CD8-positive, alpha-beta memory T cell (primary cell): ENCODE data around the gene NEO1. TPM values are rescaled to one million over a fixed set of nuclear protein-coding genes. Genes with fewer than 3 reads are reported as not detected.

Experiments
- CTCF ChIA-PET: fragments of 350-600 bp; sonication (Branson Sonifier 250); formaldehyde crosslinking; loops from one replicate; lab custom pipeline; 2021; ENCODE audit warnings: antibody characterized with exemption; lab: Charles Lee
- POLR2A ChIA-PET: fragments of 350-600 bp; sonication (Branson Sonifier 250); formaldehyde crosslinking; loops from one replicate; lab custom pipeline; 2021; ENCODE audit warnings: antibody characterized with exemption; lab: Charles Lee
- DNase-seq, 5 donors: peaks; one replicate each; pipeline versions ENCODE4 v3.0.0 to v3.0.0-alpha.2; 2020 to 2022; ENCODE audit warnings: mixed read lengths in 1 of 5
- H3K27ac ChIP-seq: one replicate; pipeline ENCODE4 v1.7.0; 2013; ENCODE audit warnings: low read depth, mild to moderate bottlenecking, low read length, moderate library complexity
- H3K27me3 ChIP-seq: 2 replicates; pipeline ENCODE4 v1.7.0; 2013; ENCODE audit warnings: low read length, mild to moderate bottlenecking; ENCODE audit not compliant: insufficient read depth, poor library complexity, severe bottlenecking
- H3K36me3 ChIP-seq: 2 replicates; pipeline ENCODE4 v1.7.0; 2013; ENCODE audit warnings: mild to moderate bottlenecking, low read length, moderate library complexity; ENCODE audit not compliant: insufficient read depth
- H3K4me1 ChIP-seq: 2 replicates; pipeline ENCODE4 v1.7.0; 2013; ENCODE audit warnings: mild to moderate bottlenecking, low read length, moderate library complexity; ENCODE audit not compliant: insufficient read depth
- H3K4me3 ChIP-seq: 2 replicates; pipeline ENCODE4 v1.7.0; 2013; ENCODE audit warnings: mild to moderate bottlenecking, low read length
- H3K9me3 ChIP-seq: 2 replicates; pipeline ENCODE4 v1.7.0; 2013; ENCODE audit warnings: mild to moderate bottlenecking, low read length
- H3K27ac Mint-ChIP-seq, 8 donors: one replicate each; pipeline ENCODE4 v1.8.0; 2020 to 2021; ENCODE audit warnings: mixed read lengths in 8 of 8, mild to moderate bottlenecking in 6 of 8, inconsistent platforms in 3 of 8, moderate library complexity in 3 of 8
- H3K27me3 Mint-ChIP-seq, 2 donors: one replicate each; pipeline ENCODE4 v1.8.0; 2020 to 2021; ENCODE audit warnings: mixed read lengths in 2 of 2, mild to moderate bottlenecking in 1 of 2, moderate library complexity in 1 of 2
- H3K36me3 Mint-ChIP-seq, 3 donors: one replicate each; pipeline ENCODE4 v1.8.0; 2020 to 2021; ENCODE audit warnings: mixed read lengths in 3 of 3, inconsistent platforms in 1 of 3, mild to moderate bottlenecking in 1 of 3
- H3K4me1 Mint-ChIP-seq, 3 donors: one replicate each; pipeline ENCODE4 v1.8.0; 2020 to 2021; ENCODE audit warnings: mixed read lengths in 3 of 3, inconsistent platforms in 1 of 3, mild to moderate bottlenecking in 1 of 3
- H3K4me3 Mint-ChIP-seq, 7 donors: one replicate each; pipeline ENCODE4 v1.8.0; 2020 to 2021; ENCODE audit warnings: mixed read lengths in 7 of 7, mild to moderate bottlenecking in 6 of 7, moderate library complexity in 4 of 7, inconsistent platforms in 2 of 7
- H3K9me3 Mint-ChIP-seq, 5 donors: one replicate each; pipeline ENCODE4 v1.8.0; 2020 to 2022; ENCODE audit warnings: mixed read lengths in 5 of 5, mild to moderate bottlenecking in 3 of 5, moderate library complexity in 2 of 5, inconsistent platforms in 1 of 5
- polyA plus RNA-seq: library from polyadenylated mRNA; unstranded; fragments of 300-500 nt; fragmentation: Illumina TruSeq; gene quantifications from one replicate; pipeline ENCODE4 v1.2.3, GENCODE V29; 2021
- total RNA-seq, 2 experiments: library from RNA; stranded (reverse); gene quantifications; one replicate each; pipeline ENCODE4 v1.2.3, GENCODE V29; 2021

Gene NEO1
- total and polyA plus RNA-seq, 3 experiments from 2014 or later = 3.9 to 9.1 (median 6.5) TPM

DNA sequence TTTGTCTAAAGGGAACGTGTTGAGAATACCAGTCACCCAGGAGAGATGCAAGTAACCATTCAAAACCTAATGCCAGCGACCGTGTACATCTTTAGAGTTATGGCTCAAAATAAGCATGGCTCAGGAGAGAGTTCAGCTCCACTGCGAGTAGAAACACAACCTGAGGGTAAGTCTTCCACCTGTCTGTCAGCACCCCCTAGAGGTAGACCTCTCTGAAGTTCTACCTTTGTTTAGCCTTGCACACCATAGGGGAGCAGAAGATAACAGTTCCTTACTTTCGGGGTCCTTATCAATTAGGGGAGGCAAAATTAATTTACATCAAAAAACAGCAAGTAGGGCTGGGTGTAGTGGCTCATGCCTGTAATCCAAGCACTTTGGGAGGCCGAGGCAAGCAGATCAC is 192.1 kb downstream of the NEO1 start:
- Mint-ChIP-seq H3K9me3 (no peaks in the 10 kb centered on the region), H3K27ac (no peak overlapping the region), H3K36me3 (peaks cover 3 to 14% (median 9%) of the 10 kb centered on the region in 3 donors), H3K4me3 (no peak overlapping the region), H3K4me1 (no peaks in the 10 kb centered on the region), H3K27me3 (peaks cover 3% of the 10 kb centered on the region in 2 donors)
- ChIA-PET POLR2A (no interaction called here), CTCF (no interaction called here)
- H3K4me3 ChIP-seq = no peak overlapping the region
- DNase-seq = no peak
- H3K27me3 ChIP-seq = no peaks in the 10 kb centered on the region
- no peaks in the 10 kb centered on the region for H3K36me3 ChIP-seq
- H3K9me3 ChIP-seq = no peaks in the 10 kb centered on the region
- no peak overlapping the region for H3K27ac ChIP-seq
- no peaks in the 10 kb centered on the region for H3K4me1 ChIP-seq

GRCh38 chr15:73246439-73246838 is 194.2 kb downstream of the NEO1 start:
- ChIA-PET POLR2A (no interaction called here), CTCF (interaction anchor here (1.2 to 3.3 kb wide), 2 partner anchors 19 to 21 kb away, joined by 3 to 14 read pairs; no protein-coding TSS in a partner anchor)
- H3K36me3 Mint-ChIP-seq = peaks cover 3 to 16% (median 11%) of the 10 kb centered on the region in 3 donors
- no peak overlapping the region for H3K4me3 Mint-ChIP-seq
- no peaks in the 10 kb centered on the region for H3K4me1 Mint-ChIP-seq
- Histone ChIP-seq H3K27me3 (no peaks in the 10 kb centered on the region), H3K27ac (no peak overlapping the region), H3K9me3 (no peaks in the 10 kb centered on the region), H3K36me3 (no peaks in the 10 kb centered on the region), H3K4me3 (no peak overlapping the region), H3K4me1 (no peaks in the 10 kb centered on the region)
- H3K27ac Mint-ChIP-seq = no peak overlapping the region
- no peaks in the 10 kb centered on the region for H3K9me3 Mint-ChIP-seq
- no peak for DNase-seq
- H3K27me3 Mint-ChIP-seq = peaks cover 3% of the 10 kb centered on the region in 2 donors

DNA sequence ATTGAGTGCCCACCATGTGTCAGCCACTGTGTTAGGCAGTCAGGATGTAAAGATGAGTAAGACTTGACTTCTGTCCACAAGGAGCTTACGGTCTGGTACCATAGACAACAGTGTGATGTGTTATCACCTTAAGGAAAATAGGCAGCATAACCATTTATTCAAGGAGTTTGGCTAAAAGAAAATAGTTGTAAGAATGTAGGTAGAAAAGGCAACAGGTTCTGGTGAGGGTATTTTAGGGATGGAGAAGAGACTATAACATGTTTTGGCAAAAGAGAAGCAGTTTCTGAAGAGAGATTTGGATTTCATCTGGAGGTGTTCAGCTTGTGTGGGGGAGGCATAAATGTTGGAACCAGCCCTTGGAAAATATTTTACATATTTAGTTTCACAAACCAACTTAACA is 194.6 kb downstream of the NEO1 start:
- ChIA-PET POLR2A (no interaction called here), CTCF (interaction anchor here (1.2 to 3.3 kb wide), 2 partner anchors 18 to 21 kb away, joined by 3 to 14 read pairs; no protein-coding TSS in a partner anchor)
- Mint-ChIP-seq H3K27me3 (peaks cover 3% of the 10 kb centered on the region in 2 donors), H3K27ac (peak overlapping the region in 1 of 8 donors; percentile 7), H3K9me3 (no peaks in the 10 kb centered on the region), H3K4me1 (no peaks in the 10 kb centered on the region), H3K36me3 (peaks cover 3 to 16% (median 11%) of the 10 kb centered on the region in 3 donors), H3K4me3 (no peak overlapping the region)
- Histone ChIP-seq H3K27ac (no peak overlapping the region), H3K27me3 (no peaks in the 10 kb centered on the region), H3K4me1 (no peaks in the 10 kb centered on the region), H3K4me3 (no peak overlapping the region), H3K9me3 (no peaks in the 10 kb centered on the region), H3K36me3 (no peaks in the 10 kb centered on the region)
- DNase-seq = no peak

DNA sequence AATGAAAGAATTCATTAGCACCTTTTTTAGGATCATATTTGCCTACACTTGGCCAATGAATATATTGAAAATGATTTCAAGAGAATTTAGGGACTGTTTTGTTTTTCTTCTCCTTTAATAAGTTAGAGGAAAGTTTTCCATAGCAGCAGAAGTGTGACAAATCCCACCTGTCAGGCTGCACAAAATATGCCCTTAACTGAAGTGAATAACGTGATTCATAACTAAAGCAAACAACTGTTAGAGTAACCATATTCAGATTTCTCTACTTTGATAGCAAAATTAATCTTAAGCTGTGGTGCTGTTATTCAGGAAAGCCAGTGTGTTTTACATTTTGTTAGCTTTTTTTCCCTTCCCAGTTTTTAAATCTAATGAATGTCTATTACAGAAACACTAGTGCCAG is 195.1 kb downstream of the NEO1 start:
- H3K4me3 Mint-ChIP-seq = no peak overlapping the region
- no peak overlapping the region for H3K27ac ChIP-seq
- no peaks in the 10 kb centered on the region for H3K4me1 ChIP-seq
- peaks cover 3 to 16% (median 11%) of the 10 kb centered on the region in 3 donors for H3K36me3 Mint-ChIP-seq
- no peak for DNase-seq
- no peaks in the 10 kb centered on the region for H3K36me3 ChIP-seq
- H3K27me3 Mint-ChIP-seq = peaks cover 3% of the 10 kb centered on the region in 2 donors
- no peak overlapping the region for H3K4me3 ChIP-seq
- ChIA-PET POLR2A (no interaction called here), CTCF (interaction anchor here (0.6 to 3.3 kb wide), 3 partner anchors 18 to 180 kb away, joined by 3 to 14 read pairs (median 3); no protein-coding TSS in a partner anchor)
- H3K9me3 ChIP-seq = no peaks in the 10 kb centered on the region
- no peaks in the 10 kb centered on the region for H3K4me1 Mint-ChIP-seq
- H3K27ac Mint-ChIP-seq = no peak overlapping the region
- H3K9me3 Mint-ChIP-seq = no peaks in the 10 kb centered on the region
- H3K27me3 ChIP-seq = no peaks in the 10 kb centered on the region

DNA sequence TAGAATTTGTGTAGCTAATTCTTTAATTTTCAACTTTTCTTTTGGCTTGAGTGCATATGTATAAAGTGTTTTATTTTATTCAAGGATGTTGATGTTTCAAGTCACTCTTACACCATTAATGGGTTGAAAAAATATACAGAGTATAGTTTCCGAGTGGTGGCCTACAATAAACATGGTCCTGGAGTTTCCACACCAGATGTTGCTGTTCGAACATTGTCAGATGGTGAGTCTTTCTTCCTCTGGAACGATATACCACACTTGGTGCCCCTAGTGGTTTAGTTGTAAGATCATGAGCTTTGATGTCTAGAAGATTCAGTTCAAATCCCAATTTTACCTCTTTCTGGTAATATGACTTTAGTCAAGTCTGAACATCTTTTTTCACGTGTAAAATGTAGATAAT is 197.2 kb downstream of the NEO1 start:
- H3K4me1 ChIP-seq = no peaks in the 10 kb centered on the region
- no peak overlapping the region for H3K27ac ChIP-seq
- ChIA-PET POLR2A (no interaction called here), CTCF (interaction anchor here (1.2 kb wide), 1 partner anchor 14 kb away, joined by 3 read pairs; no protein-coding TSS in a partner anchor)
- H3K9me3 ChIP-seq = no peaks in the 10 kb centered on the region
- H3K27me3 ChIP-seq = no peaks in the 10 kb centered on the region
- H3K27me3 Mint-ChIP-seq = peaks cover under 1 to 1% of the 10 kb centered on the region in 2 donors
- DNase-seq = no peak
- H3K4me3 ChIP-seq = no peak overlapping the region
- peaks cover 3 to 14% (median 9%) of the 10 kb centered on the region in 3 donors for H3K36me3 Mint-ChIP-seq
- no peaks in the 10 kb centered on the region for H3K36me3 ChIP-seq
- H3K4me1 Mint-ChIP-seq = no peaks in the 10 kb centered on the region
- H3K4me3 Mint-ChIP-seq = no peak overlapping the region
- H3K27ac Mint-ChIP-seq = no peak overlapping the region
- H3K9me3 Mint-ChIP-seq = no peaks in the 10 kb centered on the region

- Mint-ChIP-seq H3K36me3 (peaks cover 4 to 17% (median 14%) of the 10 kb centered on the region in 3 donors), H3K4me1 (peaks cover 0 to 2% (median 0%) of the 10 kb centered on the region in 3 donors), H3K9me3 (no peaks in the 10 kb centered on the region), H3K4me3 (no peak overlapping the region), H3K27ac (no peak overlapping the region), H3K27me3 (no peaks in the 10 kb centered on the region)
- DNase-seq = no peak
- Histone ChIP-seq H3K9me3 (no peaks in the 10 kb centered on the region), H3K27ac (no peak overlapping the region), H3K36me3 (no peaks in the 10 kb centered on the region), H3K4me1 (no peaks in the 10 kb centered on the region), H3K27me3 (no peaks in the 10 kb centered on the region), H3K4me3 (no peak overlapping the region)
- POLR2A ChIA-PET = interaction anchor here (0.6 kb wide), 1 partner anchor 18 kb away, joined by 5 read pairs; no protein-coding TSS in a partner anchor
- CTCF ChIA-PET = no interaction called here
Observed at GRCh38 chr15:73254598-73254997, 202.3 kb downstream of the NEO1 start.

GRCh38 chr15:73258271-73259108 is 206.2 kb downstream of the NEO1 start:
- Histone ChIP-seq H3K4me1 (no peaks in the 10 kb centered on the region), H3K4me3 (no peak overlapping the region), H3K27me3 (no peaks in the 10 kb centered on the region), H3K36me3 (no peaks in the 10 kb centered on the region), H3K9me3 (no peaks in the 10 kb centered on the region), H3K27ac (no peak overlapping the region)
- peaks cover 4 to 31% (median 25%) of the 10 kb centered on the region in 3 donors for H3K36me3 Mint-ChIP-seq
- H3K4me1 Mint-ChIP-seq = peaks cover 0 to 2% (median 0%) of the 10 kb centered on the region in 3 donors
- no peak for DNase-seq
- ChIA-PET POLR2A (no interaction called here), CTCF (no interaction called here)
- no peaks in the 10 kb centered on the region for H3K27me3 Mint-ChIP-seq
- peak overlapping the region in 2 of 8 donors; percentile 6 to 12 for H3K27ac Mint-ChIP-seq
- no peaks in the 10 kb centered on the region for H3K9me3 Mint-ChIP-seq
- H3K4me3 Mint-ChIP-seq = no peak overlapping the region

- no peak for DNase-seq
- Histone ChIP-seq H3K4me3 (no peak overlapping the region), H3K36me3 (no peaks in the 10 kb centered on the region), H3K27ac (no peak overlapping the region), H3K27me3 (no peaks in the 10 kb centered on the region), H3K9me3 (no peaks in the 10 kb centered on the region), H3K4me1 (no peaks in the 10 kb centered on the region)
- ChIA-PET POLR2A (no interaction called here), CTCF (interaction anchor here (1.2 to 3.1 kb wide), 6 partner anchors 9 to 543 kb away, joined by 7 to 14 read pairs (median 8); no protein-coding TSS in a partner anchor)
- Mint-ChIP-seq H3K4me3 (no peak overlapping the region), H3K9me3 (no peaks in the 10 kb centered on the region), H3K4me1 (peaks cover 0 to 3% (median 3%) of the 10 kb centered on the region in 3 donors), H3K27me3 (no peaks in the 10 kb centered on the region), H3K27ac (no peak overlapping the region), H3K36me3 (peaks cover 0 to 13% (median 12%) of the 10 kb centered on the region in 3 donors)
Observed at GRCh38 chr15:73264881-73265280, 212.6 kb downstream of the NEO1 start.
